ENCODE measurements around the gene P4HA3. TPM values are rescaled to one million over a fixed set of nuclear protein-coding genes. Genes with fewer than 3 reads are reported as not detected.

The P4HA3 gene
- total RNA-seq, 1 experiment from 2014 or later = 0.91 TPM

- TF ChIP-seq CTCF (IDR thresholded peaks at IDR 0.05 in 2 of 3, conservative IDR thresholded peaks at IDR 0.05 in 1 of 3; ENCODE audit: borderline replicate concordance in 1 of 3, insufficient read depth in 1 of 3, low read depth in 2 of 3, low read length in 2 of 3) (no peak), POLR2A (IDR thresholded peaks at IDR 0.05; ENCODE audit: borderline replicate concordance, extremely low read depth, insufficient read depth, insufficient read length) (no peak), FOSL1 (IDR thresholded peaks at IDR 0.05; ENCODE audit: low read depth) (no peak), EZH2 (IDR thresholded peaks at IDR 0.05) (no peak), CEBPB (IDR thresholded peaks at IDR 0.05; ENCODE audit: low read depth) (no peak), CBX3 (IDR thresholded peaks at IDR 0.05; ENCODE audit: low read depth) (no peak), EGR1 (IDR thresholded peaks at IDR 0.05; ENCODE audit: low read depth) (no peak)
These were observed 15.2 kb upstream of the P4HA3 start (continued) for GRCh38 chr11:74326665-74327064.

- H3K4me2 ChIP-seq (ENCODE audit: low read length) = no peak overlapping the region
- RAD21 ChIA-PET (ENCODE audit: low non-redundant PET in 1 of 2, low total read pairs in 2 of 2, uncharacterized antibody in 2 of 2, unreplicated experiment in 2 of 2) = no interaction called here
- H4K20me1 ChIP-seq (ENCODE audit: insufficient read depth) = no peaks in the 10 kb centered on the region
- no peak overlapping the region for H3K9ac ChIP-seq (ENCODE audit: low read length)
- H3K4me1 ChIP-seq (ENCODE audit: control insufficient read depth in 1 of 2, insufficient read depth in 2 of 2, low read length in 2 of 2) = peaks cover 0 to 5% of the 10 kb centered on the region in 2 experiments; a peak in 1 of 4 replicates
- intact Hi-C loops (cut with micrococcal nuclease) = no loop called here
- H3K36me3 ChIP-seq (ENCODE audit: control insufficient read depth in 1 of 2, insufficient read depth in 2 of 2, low read length in 2 of 2) = no peaks in the 10 kb centered on the region
- ATAC-seq (no peak), DNase-seq (ENCODE audit: low read depth, low spot score) (no peak)
- H3K79me2 ChIP-seq (ENCODE audit: insufficient read depth, low read length) = no peaks in the 10 kb centered on the region
- POLR2A ChIA-PET = no interaction called here
- no peak overlapping the region for H2AFZ ChIP-seq (ENCODE audit: low read depth, low read length, poor library complexity, severe bottlenecking)
- no peaks in the 10 kb centered on the region; the same call in 1 of the 2 replicates for H3K9me2 ChIP-seq (ENCODE audit: insufficient read depth)
- H3K27me3 ChIP-seq (ENCODE audit: insufficient read depth, low read length) = no peaks in the 10 kb centered on the region
- no TSS peak for BruUV-seq (replicated peaks)
- no peak overlapping the region for H3K4me3 ChIP-seq (replicated peaks in 1 of 2; ENCODE audit: low read depth in 1 of 2, low read length in 2 of 2)
- no peak overlapping the region for H3K27ac ChIP-seq (ENCODE audit: low read depth, low read length)
- CTCF ChIA-PET = interaction anchor here (1.1 kb wide), 1 partner anchor 70 kb away, joined by 3 read pairs; no protein-coding TSS in a partner anchor
- no peaks in the 10 kb centered on the region for H3K9me3 ChIP-seq (ENCODE audit: control insufficient read depth in 1 of 2, insufficient read depth in 1 of 2, low read depth in 1 of 2, low read length in 2 of 2)
- TF ChIP-seq REST (IDR thresholded peaks at IDR 0.05; ENCODE audit: low read depth) = no peak
- TF ChIP-seq ZFX (IDR thresholded peaks at IDR 0.05) = no peak
- TF ChIP-seq CEBPB (IDR thresholded peaks at IDR 0.05; ENCODE audit: low read depth) = no peak
- no peak for TF ChIP-seq EZH2phosphoT487 (IDR thresholded peaks at IDR 0.05; ENCODE audit: borderline replicate concordance)
- TF ChIP-seq JUND (IDR thresholded peaks at IDR 0.05) = no peak
- TF ChIP-seq SIN3A (IDR thresholded peaks at IDR 0.05; ENCODE audit: low read depth) = no peak
- TF ChIP-seq ELF1 (IDR thresholded peaks at IDR 0.05; ENCODE audit: borderline replicate concordance, low read depth) = no peak
- no peak for TF ChIP-seq RAD21 (IDR thresholded peaks at IDR 0.05; ENCODE audit: low read depth)
- no peak for TF ChIP-seq CTCF (IDR thresholded peaks at IDR 0.05 in 2 of 3, conservative IDR thresholded peaks at IDR 0.05 in 1 of 3; ENCODE audit: borderline replicate concordance in 1 of 3, insufficient read depth in 1 of 3, low read depth in 2 of 3, low read length in 2 of 3)
- TF ChIP-seq FOSL1 (IDR thresholded peaks at IDR 0.05; ENCODE audit: low read depth) = no peak
- TF ChIP-seq YY1 (IDR thresholded peaks at IDR 0.05; ENCODE audit: extremely low read depth, insufficient replicate concordance, low read depth, low read length) = no peak
- TF ChIP-seq ZNF274 (IDR thresholded peaks at IDR 0.05; ENCODE audit: low read depth, low read length) = no peak
- no peak for TF ChIP-seq EGR1 (IDR thresholded peaks at IDR 0.05; ENCODE audit: low read depth)
These were observed 14.5 kb upstream of the P4HA3 start for GRCh38 chr11:74325649-74326645.
